Ovary (tissue), 9 donors: ENCODE data around the gene CRISPLD2. TPM values are rescaled to one million over a fixed set of nuclear protein-coding genes. Genes with fewer than 3 reads are reported as not detected.

ENCODE experiments used
- DNase-seq, 5 donors: peaks; one replicate each; pipeline ENCODE4 v3.0.0-alpha.2; 2019 to 2020
- H3K27ac ChIP-seq, 2 donors: fragments of 200-600 bp; one replicate each; pipeline versions ENCODE4 v1.5.1 to v1.8.0; 2019 to 2022
- H3K27me3 ChIP-seq: fragments of 200-600 bp; one replicate; pipeline ENCODE4 v1.8.0; 2022
- H3K36me3 ChIP-seq: fragments of 200-600 bp; sonication (generic); one replicate; pipeline ENCODE4 v1.5.1; 2019
- H3K4me1 ChIP-seq: one replicate; pipeline ENCODE4 v1.8.1; 2013; ENCODE audit warnings: mild to moderate bottlenecking, moderate library complexity; ENCODE audit not compliant: insufficient read depth
- H3K4me3 ChIP-seq: fragments of 200-600 bp; sonication (generic); one replicate; pipeline ENCODE4 v1.5.1; 2017
- H3K9me3 ChIP-seq, 2 donors: fragments of 200-600 bp in 1 of 2; sonication (generic) in 1 of 2; one replicate each; pipeline versions ENCODE4 v1.5.1 to v1.8.1; 2013 to 2019; ENCODE audit warnings: mild to moderate bottlenecking in 1 of 2, moderate library complexity in 1 of 2
- EP300 ChIP-seq: sonication (generic); formaldehyde crosslinking; IDR thresholded peaks from one replicate; pipeline ENCODE4 v1.6.1; 2017; ENCODE audit warnings: antibody characterized with exemption
- POLR2A ChIP-seq: fragments of 450-650 bp; IDR thresholded peaks from one replicate; pipeline ENCODE4 v1.6.1; 2017; ENCODE audit warnings: antibody characterized with exemption, mild to moderate bottlenecking, moderate library complexity
- WGBS, 3 donors: extraction: QIAGEN DNeasy Blood & Tissue Kit in 1 of 3; methylation state at CpG; one replicate each; pipeline versions ENCODE4 v1.1.5 to v1.1.7; 2013 to 2017; 5-methylcytosine and 5-hydroxymethylcytosine counted together
- intact Hi-C, 4 donors: fragments of 100-400 bp; cut with DNase I; formaldehyde crosslinking; loops; one replicate each; pipeline versions ENCODE4 v1.11.0 to v1.15.1; 2022 to 2023
- polyA plus RNA-seq, 2 donors: library from polyadenylated mRNA; stranded (reverse); fragments of 200-250 nt in 1 of 2; fragments of 350-450 nt in 1 of 2; fragmentation: Illumina TruSeq in 1 of 2; extraction: RNeasy Lipid Tissue Mini Kit (QIAGEN cat#74804) in 1 of 2; gene quantifications; one replicate each; pipeline ENCODE4 v1.2.3, GENCODE V29; 2013 to 2014
- total RNA-seq, 7 donors: library from RNA; depleted of rRNA in 2 of 7; stranded (reverse); fragments of >200 nt in 2 of 7; fragmentation: NEBNext Ultra II Directional in 3 of 7; extraction: Animal tissue kit (Norgen Biotek cat#: 25700) in 3 of 7; gene quantifications; one replicate each; pipeline versions ENCODE4 v1.1.0 to v1.2.4, GENCODE V29; 2016 to 2023
- TF ChIP-seq, protein P1 (sequence below), 3 donors: fragments of 450-650 bp in 2 of 3; fragments of 200-600 bp in 1 of 3; IDR thresholded peaks; one replicate each; pipeline versions ENCODE4 v1.5.1 to v1.8.0; 2016 to 2022; ENCODE audit warnings: antibody characterized with exemption in 3 of 3, mild to moderate bottlenecking in 1 of 3
- donor health status: DM: no; HTN: no; CAD: no; lungs with moderate emphysema.
- donor health status: DM: no; HTN: no; CAD: no.
- donor health status: Bipolar disorder and iron deficiency.
- donor health status: DM: yes; HTN: yes; CAD: no.
- donor health status: DM: no; HTN: no; CAD: no.
- donor health status: DM: yes; HTN: yes; CAD: no.

The CRISPLD2 gene
- total and polyA plus RNA-seq, 9 donors: 53.2 to 333 (median 111) TPM

DNA sequence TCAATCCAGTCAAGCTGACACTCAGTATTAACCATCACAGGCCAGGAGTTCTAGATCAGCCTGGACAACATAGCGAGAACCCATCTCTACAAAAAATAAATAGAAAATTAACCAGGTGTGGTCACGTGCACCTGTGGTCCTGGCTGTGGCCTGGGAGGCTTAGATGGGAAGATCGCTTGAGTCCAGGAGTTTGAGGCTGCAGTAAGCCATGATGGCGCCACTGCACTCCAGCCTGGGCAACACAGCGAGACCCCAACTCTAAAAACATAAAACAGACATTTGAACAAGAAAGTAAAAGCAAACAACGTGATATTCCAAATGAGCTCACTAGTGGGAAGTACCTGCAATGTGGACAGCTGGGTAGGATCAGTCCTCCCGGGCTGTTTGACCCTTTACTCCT, 41.9 kb downstream of the CRISPLD2 start:
- intact Hi-C loops: no loop called here
- Histone ChIP-seq H3K27me3 (no peaks in the 10 kb centered on the region), H3K27ac (no peak overlapping the region), H3K9me3 (peaks cover 0 to 3% of the 10 kb centered on the region in 2 donors), H3K4me1 (no peaks in the 10 kb centered on the region), H3K36me3 (no peaks in the 10 kb centered on the region), H3K4me3 (no peak overlapping the region)
- DNase-seq: no peak
- TF ChIP-seq POLR2A (no peak), EP300 (no peak)
- TF ChIP-seq, protein P1, sequence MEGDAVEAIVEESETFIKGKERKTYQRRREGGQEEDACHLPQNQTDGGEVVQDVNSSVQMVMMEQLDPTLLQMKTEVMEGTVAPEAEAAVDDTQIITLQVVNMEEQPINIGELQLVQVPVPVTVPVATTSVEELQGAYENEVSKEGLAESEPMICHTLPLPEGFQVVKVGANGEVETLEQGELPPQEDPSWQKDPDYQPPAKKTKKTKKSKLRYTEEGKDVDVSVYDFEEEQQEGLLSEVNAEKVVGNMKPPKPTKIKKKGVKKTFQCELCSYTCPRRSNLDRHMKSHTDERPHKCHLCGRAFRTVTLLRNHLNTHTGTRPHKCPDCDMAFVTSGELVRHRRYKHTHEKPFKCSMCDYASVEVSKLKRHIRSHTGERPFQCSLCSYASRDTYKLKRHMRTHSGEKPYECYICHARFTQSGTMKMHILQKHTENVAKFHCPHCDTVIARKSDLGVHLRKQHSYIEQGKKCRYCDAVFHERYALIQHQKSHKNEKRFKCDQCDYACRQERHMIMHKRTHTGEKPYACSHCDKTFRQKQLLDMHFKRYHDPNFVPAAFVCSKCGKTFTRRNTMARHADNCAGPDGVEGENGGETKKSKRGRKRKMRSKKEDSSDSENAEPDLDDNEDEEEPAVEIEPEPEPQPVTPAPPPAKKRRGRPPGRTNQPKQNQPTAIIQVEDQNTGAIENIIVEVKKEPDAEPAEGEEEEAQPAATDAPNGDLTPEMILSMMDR (IDR thresholded peaks at IDR 0.05): no peak
- WGBS, 3 donors: 82 to 89% (median 84%) methylated on average over 7 of the region's 7 CpGs

DNA sequence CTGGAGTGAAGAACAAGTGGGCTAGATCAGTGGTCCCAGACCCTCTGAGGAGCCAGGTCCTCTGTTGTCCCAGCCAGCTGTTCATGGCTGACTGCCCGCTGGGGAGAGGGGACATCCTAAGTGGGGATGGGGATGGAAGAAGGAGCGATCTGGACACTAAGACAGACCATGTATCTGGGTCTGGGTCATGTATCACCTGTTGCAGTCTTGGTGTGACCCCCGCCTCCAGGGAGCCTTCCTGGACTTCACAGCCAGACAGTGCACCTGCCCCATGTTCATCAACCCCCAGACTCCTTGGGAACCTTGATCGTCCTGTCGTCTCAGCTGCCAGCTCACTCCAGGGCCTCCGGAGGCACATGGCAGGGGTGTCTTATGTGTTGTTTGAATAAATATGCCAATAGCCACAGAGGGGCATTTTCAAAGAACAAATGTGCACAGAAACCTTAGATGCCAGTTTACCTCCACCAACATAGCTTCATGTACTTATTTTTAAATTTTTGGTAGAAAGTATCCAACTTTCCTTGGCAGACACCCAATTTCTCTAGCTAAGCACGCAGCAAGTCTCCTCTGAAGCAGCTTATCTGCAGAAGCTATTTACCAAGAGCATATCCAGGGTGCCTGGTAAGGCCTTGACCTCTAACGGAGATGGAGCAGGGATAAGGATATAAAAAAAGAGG, 43.2 kb downstream of the CRISPLD2 start:
- H3K9me3 ChIP-seq: peaks cover 0 to 3% of the 10 kb centered on the region in 2 donors
- TF ChIP-seq, protein P1 (IDR thresholded peaks at IDR 0.05): no peak
- no peak overlapping the region for H3K4me3 ChIP-seq
- 59 to 67% (median 62%) methylated on average over 8 of the region's 8 CpGs for WGBS, 3 donors
- intact Hi-C loops: no loop called here
- DNase-seq: no peak
- no peaks in the 10 kb centered on the region for H3K36me3 ChIP-seq
- H3K27me3 ChIP-seq: no peaks in the 10 kb centered on the region
- no peak overlapping the region for H3K27ac ChIP-seq
- no peaks in the 10 kb centered on the region for H3K4me1 ChIP-seq

DNA sequence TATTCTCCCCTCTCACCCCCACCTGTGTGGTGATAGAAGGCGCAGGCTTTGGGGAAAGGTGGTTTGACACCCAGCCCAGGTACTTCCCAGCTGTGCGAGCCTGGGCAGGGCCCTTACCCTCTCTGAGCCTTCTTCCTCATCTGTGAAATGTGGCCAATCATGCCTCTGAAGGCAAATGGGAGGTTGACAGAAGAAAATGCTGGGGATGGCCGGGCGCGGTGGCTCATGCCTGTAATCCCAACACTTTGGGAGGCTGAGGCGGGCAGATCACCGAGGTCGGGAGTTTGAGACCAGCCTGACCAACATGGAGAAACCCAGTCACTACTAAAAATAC, 43.7 kb downstream of the CRISPLD2 start:
- no peak overlapping the region for H3K27ac ChIP-seq
- H3K36me3 ChIP-seq: no peaks in the 10 kb centered on the region

DNA sequence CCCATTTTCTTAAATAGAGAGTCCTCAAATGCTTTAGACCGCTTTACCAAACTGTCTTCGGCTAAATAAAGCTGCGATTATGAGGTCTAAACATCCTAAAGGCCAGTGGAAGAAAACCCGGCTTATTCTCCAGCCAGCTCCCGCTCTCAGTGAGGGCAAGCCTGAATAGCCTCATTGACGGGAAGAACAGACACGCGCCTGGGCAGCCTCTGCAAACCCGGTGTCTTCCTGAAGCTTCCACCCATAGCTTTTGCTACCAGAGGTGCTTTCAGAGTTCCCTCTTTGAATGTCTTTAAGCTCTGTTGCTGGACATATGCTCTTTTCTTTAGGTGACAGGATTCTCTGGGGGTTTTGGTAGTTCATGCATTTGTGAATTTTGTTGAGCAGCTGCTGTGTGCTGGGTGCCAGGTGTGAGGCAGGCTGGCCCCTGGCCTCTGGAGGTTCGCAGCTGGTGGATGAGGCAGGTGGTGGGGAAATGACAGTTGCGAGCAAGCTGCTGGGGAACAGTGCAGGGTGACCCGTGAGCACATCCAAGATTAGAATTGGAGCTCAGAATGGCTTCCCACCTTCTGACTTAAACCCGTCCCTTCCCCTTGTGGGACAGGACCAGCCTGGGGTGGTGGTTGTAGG, 44.7 kb downstream of the CRISPLD2 start:
- peaks cover 0 to 3% of the 10 kb centered on the region in 2 donors for H3K9me3 ChIP-seq
- intact Hi-C loops: no loop called here
- 92 to 95% (median 94%) methylated on average over 13 of the region's 13 CpGs for WGBS, 3 donors
- no peak overlapping the region for H3K4me3 ChIP-seq
- DNase-seq: no peak
- H3K27ac ChIP-seq: no peak overlapping the region
- H3K36me3 ChIP-seq: no peaks in the 10 kb centered on the region
- TF ChIP-seq, protein P1 (IDR thresholded peaks at IDR 0.05): no peak
- TF ChIP-seq POLR2A (no peak), EP300 (no peak)
- no peaks in the 10 kb centered on the region for H3K27me3 ChIP-seq
- H3K4me1 ChIP-seq: no peaks in the 10 kb centered on the region

More for the DNA sequence above, 43.7 kb downstream of the CRISPLD2 start:
- H3K9me3 ChIP-seq: peaks cover 0 to 3% of the 10 kb centered on the region in 2 donors
- 94 to 95% (median 94%) methylated on average over 8 of the region's 8 CpGs for WGBS, 3 donors
- H3K27me3 ChIP-seq: no peaks in the 10 kb centered on the region
- intact Hi-C loops: no loop called here
- no peak overlapping the region for H3K4me3 ChIP-seq
- H3K4me1 ChIP-seq: no peaks in the 10 kb centered on the region
- DNase-seq: no peak
- TF ChIP-seq, protein P1 (IDR thresholded peaks at IDR 0.05): no peak
- TF ChIP-seq EP300: no peak
- TF ChIP-seq POLR2A: no peak
